NCI-H2081 treated with DMSO at 0.1 percent for 48 hours (cell line): ENCODE results near the gene SPOPL.

ENCODE experiments used
- DNase-seq: peaks from one replicate; lab custom pipeline; 2025; lab: John Stamatoyannopoulos, UW

SPOPL gene

DNA sequence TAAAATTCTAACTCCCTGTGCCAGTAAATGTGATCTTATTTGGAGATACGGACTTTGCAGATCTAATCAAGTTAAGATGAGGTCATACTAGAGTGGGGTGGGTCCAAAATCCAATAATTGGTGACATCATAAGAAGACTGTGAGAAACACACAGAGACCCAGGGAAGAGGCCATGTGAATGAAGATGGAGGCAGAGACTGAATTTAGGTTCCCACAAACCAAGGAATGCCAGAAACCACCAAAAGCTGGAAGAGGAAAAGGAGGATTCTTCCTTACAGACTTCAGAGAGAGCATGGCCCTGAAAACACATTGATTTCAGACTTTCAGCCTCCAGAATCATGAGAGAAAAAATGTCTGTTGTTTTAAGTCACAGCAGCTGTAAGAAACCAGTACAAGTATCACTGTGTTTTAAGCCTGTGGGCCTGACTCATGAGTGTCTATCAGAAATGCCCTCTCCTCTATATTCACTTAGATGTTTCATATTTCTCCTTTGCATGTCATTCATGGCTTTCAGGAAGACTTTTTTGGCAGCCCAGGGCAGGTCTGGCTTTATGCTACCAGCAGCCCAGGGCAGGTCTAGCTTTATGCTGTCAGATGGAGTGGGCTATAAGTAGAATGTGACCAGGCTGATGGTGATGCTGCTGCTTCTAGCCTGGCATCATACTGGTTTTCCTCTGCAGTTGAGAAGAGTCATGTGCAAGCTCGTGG, 100.0 kb downstream of the SPOPL start:
- no peak for DNase-seq

DNA sequence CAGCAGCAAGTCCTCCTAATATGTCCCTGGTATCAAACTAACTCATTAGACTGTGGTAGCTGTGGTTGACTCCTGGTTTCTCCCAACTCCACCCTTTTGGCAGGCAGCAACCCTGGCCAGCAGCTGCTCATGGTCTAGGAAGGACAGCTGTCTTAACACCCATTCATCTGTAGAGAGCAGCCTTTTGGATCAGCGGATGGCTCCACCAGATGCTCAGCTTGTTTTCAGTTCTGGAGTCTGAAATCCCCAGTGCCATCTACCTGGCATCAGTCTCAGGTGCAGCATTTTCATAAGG, 100.5 kb downstream of the SPOPL start:
- no peak for DNase-seq

DNA sequence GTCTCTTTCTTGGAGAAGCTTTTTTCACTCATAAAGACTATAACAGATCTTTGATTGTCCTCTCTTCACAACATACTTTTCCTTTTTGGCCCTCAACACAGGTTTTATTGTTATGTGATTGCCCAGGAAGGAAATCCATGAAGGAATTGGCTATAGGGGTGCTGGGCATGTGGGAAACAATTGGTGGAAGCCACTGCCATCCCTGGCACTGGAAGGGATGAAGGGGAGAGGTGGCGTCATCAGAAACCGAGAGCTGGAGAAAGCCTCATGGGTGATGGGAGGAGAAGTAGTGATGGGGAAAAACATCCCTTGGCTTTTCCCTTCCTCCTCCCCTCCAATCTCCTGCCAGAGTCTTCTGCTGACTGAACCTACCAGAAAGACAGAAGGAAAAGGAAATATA, 106.2 kb downstream of the SPOPL start:
- no peak for DNase-seq

DNA sequence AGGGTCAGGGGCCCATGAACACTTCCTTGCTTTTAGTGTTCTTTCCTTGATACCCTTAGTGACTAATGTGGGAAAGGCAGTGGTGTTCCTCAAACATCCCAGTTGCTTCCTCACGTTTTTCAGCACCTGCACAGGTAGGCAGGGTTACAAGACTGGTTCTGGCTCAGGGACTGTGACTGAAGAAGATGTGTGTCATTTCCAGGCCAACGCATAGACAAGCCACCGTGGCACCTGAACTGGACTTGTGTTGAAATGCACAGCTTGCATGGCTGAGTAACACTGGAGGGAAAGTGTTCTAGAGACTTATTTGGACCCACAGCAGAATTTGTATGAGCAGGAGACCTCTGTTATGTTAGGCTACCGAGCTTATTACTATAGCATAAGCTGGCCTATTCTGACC, 107.9 kb downstream of the SPOPL start:
- DNase-seq, result no peak

DNA sequence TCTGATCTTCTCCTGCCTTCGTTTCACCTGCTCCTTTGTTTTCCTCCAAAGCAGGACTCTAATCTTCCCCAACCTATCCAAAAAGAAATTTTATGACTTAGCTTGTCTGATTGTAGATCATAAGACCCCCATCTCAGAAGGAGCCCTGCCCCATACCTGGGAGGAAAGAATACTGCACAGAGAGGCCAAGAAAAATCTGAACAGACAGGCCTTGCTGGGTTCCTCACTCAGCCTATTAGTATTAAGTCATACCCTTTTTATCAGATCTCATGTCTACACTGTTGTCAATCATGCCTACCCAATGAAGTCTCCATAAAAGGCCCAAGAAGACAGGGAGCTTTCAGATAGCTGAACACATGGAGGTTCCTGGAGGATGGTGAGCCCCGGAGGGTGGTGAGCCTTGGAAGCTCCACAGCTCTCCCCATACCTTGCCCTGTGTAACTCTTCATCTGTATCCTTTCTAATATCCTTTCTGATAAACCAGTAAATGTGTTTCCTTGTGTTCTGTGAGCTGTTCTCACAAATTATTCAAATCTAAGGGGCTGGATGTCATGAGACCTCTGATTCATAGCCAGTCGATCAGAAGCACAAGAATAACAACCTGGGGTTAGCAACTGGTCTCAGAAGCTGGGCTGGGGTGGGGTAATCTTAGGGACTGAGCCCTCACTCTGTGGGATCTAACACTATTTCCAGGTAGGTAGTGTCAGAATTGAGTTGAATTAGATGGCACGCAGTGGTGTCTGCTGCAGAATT, 108.8 kb downstream of the SPOPL start:
- DNase-seq, result no peak

DNA sequence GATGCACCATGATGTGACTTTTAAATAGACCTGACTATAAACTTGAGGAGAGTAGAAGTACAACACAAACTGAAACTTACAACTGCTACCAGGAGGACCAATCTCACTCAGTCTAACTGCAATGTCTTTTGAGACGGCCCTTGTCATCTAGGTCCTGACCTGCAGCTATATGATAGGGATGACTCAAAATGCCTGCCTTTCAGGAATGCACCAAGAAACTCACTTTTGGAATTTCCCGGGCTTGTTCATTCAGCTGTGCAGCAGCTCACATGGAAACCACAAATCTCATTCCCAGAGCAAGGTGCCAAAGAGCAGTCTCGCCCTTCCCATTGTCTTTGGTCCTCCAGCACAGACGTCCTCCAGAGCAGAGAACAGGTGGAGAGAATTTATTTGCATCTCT, 113.7 kb downstream of the SPOPL start:
- no peak for DNase-seq

DNA sequence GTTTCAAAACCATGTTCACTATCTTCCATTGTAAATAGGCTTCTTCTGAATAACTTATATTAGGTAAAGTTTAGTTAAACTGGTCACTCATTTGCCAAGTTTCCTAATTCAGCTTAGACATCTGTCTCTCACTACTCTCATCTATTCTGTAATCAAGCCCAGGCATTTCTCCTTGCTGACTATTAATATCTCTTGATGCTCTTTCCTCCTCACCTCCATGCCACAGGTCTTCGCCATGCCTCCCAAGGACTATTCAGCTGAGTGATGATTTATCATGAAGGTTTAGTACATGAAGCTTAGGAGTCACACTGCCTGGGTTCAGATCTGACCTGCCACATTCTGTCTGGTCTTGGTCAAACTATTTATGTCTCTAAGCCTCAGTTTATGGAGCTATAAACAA, 115.5 kb downstream of the SPOPL start:
- no peak for DNase-seq

DNA sequence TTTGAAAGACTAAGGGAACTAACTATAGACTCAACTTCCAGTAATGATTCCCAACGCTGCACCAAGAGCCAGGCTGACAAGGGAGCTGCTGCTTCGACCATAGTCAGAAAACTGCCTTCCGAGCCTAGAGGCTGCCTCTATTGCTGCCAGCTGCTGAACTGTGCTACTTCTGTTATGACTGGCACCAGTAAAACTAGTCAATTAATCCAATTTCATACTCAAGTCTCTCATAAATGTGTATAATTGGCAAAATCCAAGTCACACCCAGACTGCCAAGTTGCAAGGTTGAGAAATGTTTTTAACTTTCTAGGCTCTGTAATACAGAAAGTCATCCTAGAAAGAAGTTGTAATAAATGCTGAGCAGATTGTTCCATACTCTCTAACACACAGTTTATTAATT, 117.4 kb downstream of the SPOPL start:
- no peak for DNase-seq

DNA sequence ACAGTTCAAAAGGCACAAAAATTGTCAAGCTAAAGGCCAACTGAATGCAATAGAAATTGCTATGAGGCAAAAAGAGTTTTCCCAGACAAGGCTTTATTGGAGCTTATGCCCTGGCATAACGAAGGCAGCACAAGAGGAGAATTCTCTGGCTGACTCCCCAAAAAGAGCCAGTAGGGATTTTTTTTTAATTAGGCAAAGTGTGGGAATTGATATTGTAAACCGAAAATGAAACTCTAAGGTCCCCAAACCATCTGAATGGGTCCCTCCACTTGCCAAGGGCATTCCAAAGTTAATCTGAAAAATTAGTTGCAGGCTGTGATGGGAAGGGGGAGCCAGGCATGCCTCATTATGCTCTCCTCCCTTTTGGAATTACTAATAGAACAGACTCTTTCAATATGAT, 118.9 kb downstream of the SPOPL start:
- no peak for DNase-seq

DNA sequence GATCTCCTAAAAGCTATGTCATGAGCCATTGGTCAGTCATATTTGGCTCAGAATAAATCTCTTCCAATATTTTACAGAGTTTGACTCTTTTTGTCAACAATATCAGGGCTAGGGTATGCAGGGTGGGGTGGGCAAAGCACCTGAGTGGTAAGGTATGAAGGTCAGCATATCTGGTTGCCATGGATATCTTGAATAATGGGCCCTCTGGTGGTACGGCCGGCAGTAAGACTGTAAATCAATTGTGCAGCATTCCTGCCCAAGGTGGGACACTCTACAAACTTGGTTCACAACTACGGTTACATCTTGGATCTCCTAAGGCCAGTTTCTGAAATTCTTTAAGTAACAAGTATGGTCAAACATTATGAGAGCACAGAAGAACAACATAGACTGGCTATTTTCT, 119.6 kb downstream of the SPOPL start:
- DNase-seq, result no peak

DNA sequence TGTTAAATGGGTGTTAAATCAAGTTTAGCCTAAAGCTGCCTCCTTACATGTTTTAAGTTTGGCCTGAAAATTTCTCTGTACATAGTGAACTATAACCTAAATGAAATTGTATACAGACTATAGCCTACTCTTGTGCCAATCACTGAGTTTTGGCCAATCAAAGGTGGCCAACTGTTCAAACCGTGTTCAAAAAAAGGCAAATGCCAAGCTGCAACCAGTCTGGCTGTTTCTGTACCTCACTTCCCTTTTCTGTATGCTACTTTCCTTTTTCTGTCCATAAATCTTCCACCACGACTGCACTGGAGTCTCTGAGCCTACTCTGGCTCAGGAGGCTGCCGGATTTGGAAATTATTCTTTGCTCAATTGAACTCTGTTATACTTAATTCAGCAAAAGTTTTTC, 121.0 kb downstream of the SPOPL start:
- no peak for DNase-seq
